ENCODE data around the gene RASA3.
"Not testable (repeated sequence)": the region's sequence is repeated elsewhere in the genome, so short reads cannot be mapped to it uniquely, and the experiment has no call there.

RASA3 gene

GRCh38 chr13:114131583-114132418 is 622 bp downstream of the RASA3 start:
- TF ChIP-seq JUND (IDR thresholded peaks at IDR 0.05; ENCODE audit: low read depth) = no peak
- in situ Hi-C loops (cut with HindIII; ENCODE audit: low pct_unique_long_range_greater_than_20kb, low sequenced_read_pairs) = no loop called here
- DNase-seq (ENCODE audit: low read depth in 1 of 2, low spot score in 1 of 2) = peak in 1 of 2 experiments; percentile 52

DNA sequence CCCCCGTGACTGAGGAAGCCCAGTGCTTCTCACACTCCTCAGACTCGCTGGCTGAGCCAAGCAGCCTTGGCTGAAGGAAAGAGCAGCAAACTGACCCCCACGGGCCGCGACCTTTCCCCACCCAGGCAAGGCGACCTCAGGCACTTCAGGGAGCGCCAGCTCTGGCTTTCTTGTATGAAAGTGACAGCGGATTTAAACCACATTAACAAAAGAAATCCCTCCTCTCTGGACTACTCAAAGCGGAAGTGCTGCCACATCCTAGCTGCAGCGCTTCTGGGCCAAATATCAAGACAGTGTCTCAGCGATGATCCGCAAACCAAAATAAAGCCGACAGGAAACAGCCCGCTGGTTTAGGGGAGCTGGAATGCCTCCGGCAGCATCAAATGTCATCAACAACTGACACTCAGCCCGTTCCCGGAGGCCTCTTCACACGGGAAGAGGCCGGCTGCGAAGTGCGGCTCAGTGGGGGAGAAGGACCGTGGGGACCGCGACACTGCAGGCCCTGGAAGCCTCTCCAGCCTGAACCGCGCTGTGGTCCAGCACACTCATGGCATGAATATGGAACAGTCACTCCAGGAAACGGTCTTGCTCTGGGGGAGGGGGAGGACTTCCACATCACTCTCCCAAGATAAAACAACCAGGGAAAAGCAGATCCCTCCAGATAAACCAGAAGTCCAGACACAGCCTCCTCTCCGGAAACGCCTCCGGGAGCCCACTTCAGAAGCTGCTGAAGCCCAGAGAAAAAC is 1.4 kb downstream of the RASA3 start:
- in situ Hi-C loops (cut with HindIII; ENCODE audit: low pct_unique_long_range_greater_than_20kb, low sequenced_read_pairs) = no loop called here
- TF ChIP-seq JUND (IDR thresholded peaks at IDR 0.05; ENCODE audit: low read depth) = no peak
- DNase-seq (ENCODE audit: low read depth in 1 of 2, low spot score in 1 of 2) = no peak

GRCh38 chr13:114130131-114130836 is 2.1 kb downstream of the RASA3 start:
- in situ Hi-C loops (cut with HindIII; ENCODE audit: low pct_unique_long_range_greater_than_20kb, low sequenced_read_pairs) = no loop called here
- DNase-seq (ENCODE audit: low read depth in 1 of 2, low spot score in 1 of 2) = no peak
- TF ChIP-seq JUND (IDR thresholded peaks at IDR 0.05; ENCODE audit: low read depth) = no peak

DNA sequence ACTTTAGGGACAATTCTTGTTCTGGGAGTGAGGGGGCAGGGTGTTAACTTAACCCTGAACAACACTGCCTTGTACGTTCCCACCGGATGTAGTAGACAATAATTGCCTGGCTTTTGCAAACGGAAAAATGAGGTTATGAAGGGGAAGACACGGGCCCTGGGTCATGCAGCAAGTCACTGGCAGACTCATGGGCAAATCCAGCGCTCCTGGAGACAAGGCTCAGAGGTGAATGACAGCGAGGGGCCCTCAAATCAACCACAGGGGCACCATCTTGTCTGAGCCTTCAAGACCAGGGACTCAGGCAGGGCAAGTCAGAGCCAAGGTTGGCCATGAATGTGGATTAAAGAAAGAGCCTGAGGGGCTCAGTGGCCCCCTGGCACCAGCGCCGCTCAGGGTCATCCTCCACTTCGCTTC is 2.8 kb downstream of the RASA3 start:
- in situ Hi-C loops (cut with HindIII; ENCODE audit: low pct_unique_long_range_greater_than_20kb, low sequenced_read_pairs) = no loop called here
- DNase-seq (ENCODE audit: low read depth in 1 of 2, low spot score in 1 of 2) = no peak

GRCh38 chr13:114128624-114129522 is 3.5 kb downstream of the RASA3 start:
- DNase-seq (ENCODE audit: low read depth in 1 of 2, low spot score in 1 of 2) = no peak
- in situ Hi-C loops (cut with HindIII; ENCODE audit: low pct_unique_long_range_greater_than_20kb, low sequenced_read_pairs) = no loop called here
- TF ChIP-seq JUND (IDR thresholded peaks at IDR 0.05; ENCODE audit: low read depth) = no peak

More for the DNA sequence above, 2.8 kb downstream of the RASA3 start:
- no peak for TF ChIP-seq JUND (IDR thresholded peaks at IDR 0.05; ENCODE audit: low read depth)

DNA sequence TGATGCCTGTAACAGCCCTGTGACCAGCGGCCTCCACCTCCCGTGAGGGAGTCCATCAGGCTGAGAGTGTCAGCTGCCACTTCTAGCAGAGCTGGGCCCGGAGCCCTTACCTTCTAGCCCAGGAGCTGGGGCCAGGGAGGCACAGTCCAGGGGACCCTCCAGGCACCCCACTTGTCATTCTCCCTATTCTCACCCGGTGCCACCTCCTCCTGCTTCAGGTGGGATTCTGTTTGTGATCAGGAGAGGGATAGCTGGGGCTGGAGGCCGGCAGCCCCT is 4.1 kb downstream of the RASA3 start:
- DNase-seq (ENCODE audit: low read depth in 1 of 2, low spot score in 1 of 2) = no peak
- in situ Hi-C loops (cut with HindIII; ENCODE audit: low pct_unique_long_range_greater_than_20kb, low sequenced_read_pairs) = no loop called here
- no peak for TF ChIP-seq JUND (IDR thresholded peaks at IDR 0.05; ENCODE audit: low read depth)

DNA sequence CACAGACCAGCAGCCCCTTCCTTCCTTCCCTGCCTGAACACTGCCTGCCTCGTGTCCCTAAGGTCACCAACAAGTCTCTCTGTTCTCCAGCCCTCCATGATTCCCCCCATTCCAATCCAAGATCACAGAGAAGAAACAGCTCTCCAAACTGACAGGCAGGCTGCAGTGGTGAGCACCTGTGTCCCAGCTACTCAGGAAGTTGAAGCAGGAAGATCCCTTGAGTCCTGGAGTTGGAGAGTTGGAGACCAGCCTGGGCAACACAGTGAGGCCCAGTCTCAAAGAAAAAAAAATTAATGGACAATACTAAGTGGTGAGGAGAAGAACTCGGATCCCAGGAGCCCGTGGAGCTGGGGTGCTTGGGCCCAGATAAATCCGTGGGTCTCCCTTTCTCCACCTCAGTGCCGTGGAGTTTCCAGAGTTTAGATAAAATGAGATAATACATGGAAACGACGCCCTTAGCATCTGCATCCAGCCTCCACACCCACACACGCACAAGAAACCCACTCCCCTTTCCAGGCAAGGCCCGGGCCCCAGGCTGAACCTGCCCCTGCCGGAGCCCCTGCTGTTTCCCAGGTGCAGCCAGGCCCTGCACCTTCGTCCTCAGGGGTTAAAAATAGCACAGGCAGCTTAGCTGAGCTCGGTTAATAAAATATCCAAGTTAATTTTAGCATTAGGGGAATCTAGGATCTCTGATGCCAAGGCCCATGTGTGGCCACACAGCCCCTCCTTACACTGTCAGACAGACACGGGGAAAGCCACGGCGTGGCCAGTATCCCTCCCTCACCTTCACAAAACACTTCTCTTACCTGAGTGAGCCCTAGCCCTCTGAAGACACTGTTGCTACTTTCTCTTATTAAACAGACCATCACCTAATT is 4.7 kb downstream of the RASA3 start:
- no peak for DNase-seq (ENCODE audit: low read depth in 1 of 2, low spot score in 1 of 2)
- no peak for TF ChIP-seq JUND (IDR thresholded peaks at IDR 0.05; ENCODE audit: low read depth)
- in situ Hi-C loops (cut with HindIII; ENCODE audit: low pct_unique_long_range_greater_than_20kb, low sequenced_read_pairs) = no loop called here

DNA sequence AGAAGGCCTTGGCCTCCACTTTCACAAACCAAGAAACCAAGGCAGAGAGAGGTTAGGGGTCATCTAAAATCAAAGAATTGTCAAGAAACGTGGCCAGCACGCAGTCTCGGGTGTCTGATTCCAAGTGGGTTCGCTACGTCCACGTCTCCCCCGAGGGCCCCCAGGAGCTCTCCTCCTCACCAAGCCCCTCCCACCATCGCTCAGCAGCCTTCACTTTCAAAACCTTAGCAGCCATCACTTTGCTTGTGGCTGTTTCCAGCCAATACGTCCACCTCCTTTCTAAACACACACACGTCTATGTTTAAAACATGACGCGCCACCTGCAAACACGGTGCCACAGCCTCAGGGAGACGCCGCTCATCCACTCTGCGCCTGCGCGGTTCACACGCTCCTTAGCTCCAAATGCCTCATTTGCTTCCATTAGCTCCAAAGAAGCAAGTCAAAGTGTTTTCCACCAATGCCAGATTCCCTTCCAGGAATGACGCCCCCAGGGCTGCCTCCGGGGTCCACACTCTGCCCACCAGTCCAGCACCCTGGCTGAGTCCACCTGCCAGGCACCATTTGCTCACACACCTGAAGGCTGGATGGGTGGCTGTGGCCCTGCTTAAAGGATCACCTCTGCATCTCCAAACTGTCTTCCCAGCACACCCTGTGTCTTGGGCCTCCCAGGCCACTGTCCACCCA is 5.5 kb downstream of the RASA3 start:
- no peak for DNase-seq (ENCODE audit: low read depth in 1 of 2, low spot score in 1 of 2)
- in situ Hi-C loops (cut with HindIII; ENCODE audit: low pct_unique_long_range_greater_than_20kb, low sequenced_read_pairs) = no loop called here
- TF ChIP-seq JUND (IDR thresholded peaks at IDR 0.05; ENCODE audit: low read depth) = no peak

- in situ Hi-C loops (cut with HindIII; ENCODE audit: low pct_unique_long_range_greater_than_20kb, low sequenced_read_pairs); DNase-seq (ENCODE audit: low read depth in 1 of 2, low spot score in 1 of 2): not testable (repeated sequence)
Measured at GRCh38 chr13:114126086-114126485, 6.3 kb downstream of the RASA3 start.

DNA sequence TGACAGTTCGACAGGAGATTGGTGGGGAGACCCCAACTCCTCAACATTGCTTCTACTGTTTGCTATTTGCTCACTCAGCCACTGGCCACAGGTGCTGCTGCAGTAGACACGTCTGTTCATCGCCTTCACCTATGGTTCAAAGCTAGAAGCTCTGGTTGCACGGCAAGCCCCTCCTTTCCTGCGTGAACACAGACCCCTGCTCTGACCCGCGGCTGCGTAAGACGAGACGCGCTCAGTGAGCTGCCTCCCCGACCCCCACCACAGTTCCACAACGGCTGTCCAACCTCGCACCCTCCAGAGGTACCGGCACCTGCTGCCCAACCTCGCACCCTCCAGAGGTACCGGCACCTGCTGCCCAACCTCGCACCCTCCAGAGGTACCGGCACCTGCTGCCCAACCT is 6.8 kb downstream of the RASA3 start:
- no peak for DNase-seq (ENCODE audit: low read depth in 1 of 2, low spot score in 1 of 2)
- TF ChIP-seq JUND (IDR thresholded peaks at IDR 0.05; ENCODE audit: low read depth) = no peak
- in situ Hi-C loops (cut with HindIII; ENCODE audit: low pct_unique_long_range_greater_than_20kb, low sequenced_read_pairs) = no loop called here

DNA sequence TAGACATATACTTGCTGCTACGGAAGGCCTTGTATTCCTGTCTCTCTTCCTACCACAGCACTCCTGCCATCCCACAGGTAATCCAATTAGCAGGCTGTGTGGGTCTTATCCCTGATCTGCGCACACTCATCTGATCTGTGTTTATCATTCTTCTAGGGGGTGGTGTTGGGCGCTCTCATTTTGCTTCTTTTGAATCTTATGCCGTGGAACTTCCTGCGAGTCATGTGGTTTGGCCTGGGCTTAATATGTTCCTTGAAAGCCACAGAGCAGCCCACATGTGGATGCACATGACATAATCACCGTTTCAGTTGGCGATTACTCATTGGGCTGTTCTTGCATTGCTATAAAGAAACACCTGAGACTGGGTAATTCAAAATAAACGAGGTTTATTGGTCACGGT is 7.5 kb downstream of the RASA3 start:
- no peak for TF ChIP-seq JUND (IDR thresholded peaks at IDR 0.05; ENCODE audit: low read depth)
- no peak for DNase-seq (ENCODE audit: low read depth in 1 of 2, low spot score in 1 of 2)
- in situ Hi-C loops (cut with HindIII; ENCODE audit: low pct_unique_long_range_greater_than_20kb, low sequenced_read_pairs) = no loop called here
